Activated CD8-positive, alpha-beta memory T cell treated with anti-CD3 and anti-CD28 coated beads, Interleukin-2, amount 50 U/mL, for 24 hours (primary cell): ENCODE data around the gene MESP2.

Source experiments
- DNase-seq: peaks from one replicate; pipeline ENCODE4 v3.0.0-alpha.2; 2020; ENCODE audit errors: extremely low read depth

MESP2 gene

DNA sequence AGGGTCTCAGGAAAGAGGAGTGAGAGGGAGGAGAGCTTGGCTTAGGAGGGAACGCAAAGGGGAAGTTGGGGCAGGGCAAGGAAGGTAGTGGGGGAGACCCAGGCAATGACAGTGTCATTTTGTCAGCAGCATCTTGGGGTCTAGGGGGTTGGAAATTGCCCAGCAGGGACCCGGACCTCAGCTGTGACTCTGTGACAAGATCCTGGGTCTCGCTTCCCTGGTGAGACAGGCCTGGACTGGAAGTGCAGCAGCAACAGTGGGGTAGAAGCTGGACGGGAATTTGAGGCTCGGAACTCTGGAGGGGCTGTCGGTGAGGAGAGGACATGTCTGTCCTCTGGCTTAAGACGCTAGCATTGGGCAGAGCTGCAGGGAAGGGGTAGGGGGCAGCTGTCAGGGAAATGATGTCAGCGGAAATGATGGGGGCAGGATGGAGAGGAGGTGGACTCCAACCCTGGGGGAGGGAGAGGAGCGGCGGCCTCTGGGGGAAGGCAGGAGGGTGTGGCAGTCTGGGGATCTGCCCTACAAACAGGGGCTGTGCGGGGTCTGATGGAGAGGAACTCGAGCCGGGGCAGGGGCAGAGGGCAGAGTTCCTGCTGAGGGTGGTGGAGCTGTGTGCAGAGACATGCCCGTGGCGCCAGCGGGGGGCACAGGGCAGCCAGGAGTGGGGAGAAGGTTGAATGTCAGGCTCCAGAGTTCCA is 26.2 kb downstream of the MESP2 start:
- DNase-seq, result no peak

DNA sequence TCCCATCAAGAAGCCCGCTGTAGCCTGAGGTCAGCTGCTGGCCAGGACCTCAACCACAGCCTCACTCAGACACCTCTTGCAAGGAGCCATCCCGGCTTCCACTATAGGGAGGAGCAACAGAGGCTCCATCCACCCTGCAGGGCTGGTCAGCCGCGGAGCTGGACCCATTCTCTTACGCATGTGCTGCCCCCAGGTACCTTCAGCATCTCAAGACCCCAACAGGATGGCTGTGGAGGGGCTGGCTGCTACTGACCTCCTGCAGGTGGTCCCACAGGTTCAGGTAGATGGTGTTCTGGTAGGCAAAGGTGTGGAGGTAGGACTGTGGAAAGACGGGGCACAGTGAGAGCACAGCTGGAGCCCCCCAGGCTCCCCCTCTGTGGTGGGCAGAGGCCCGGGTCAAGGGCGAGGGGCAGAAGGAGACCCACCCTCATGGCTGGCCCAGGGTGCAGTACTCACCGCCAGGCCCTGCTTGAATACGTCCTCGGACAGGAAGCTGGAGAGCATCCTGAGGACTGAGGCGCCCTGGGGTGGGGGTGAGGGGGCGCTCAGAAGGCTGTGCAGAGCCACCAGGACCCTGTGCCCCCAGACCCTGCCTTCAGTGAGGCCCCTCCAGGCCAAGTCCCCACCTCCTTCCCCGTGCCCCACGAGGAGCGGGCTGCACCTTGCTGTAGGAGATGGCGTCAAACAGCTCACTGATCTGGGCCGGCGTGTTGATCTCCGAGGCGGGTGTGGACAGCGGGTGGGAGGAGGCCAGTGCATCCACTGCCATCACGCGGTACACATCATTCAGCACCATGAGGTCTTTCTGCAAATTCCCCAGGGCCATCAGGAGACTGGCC is 27.1 kb downstream of the MESP2 start:
- no peak for DNase-seq

- DNase-seq, result no peak
These were observed 28.0 kb downstream of the MESP2 start for GRCh38 chr15:89803941-89804800.

DNA sequence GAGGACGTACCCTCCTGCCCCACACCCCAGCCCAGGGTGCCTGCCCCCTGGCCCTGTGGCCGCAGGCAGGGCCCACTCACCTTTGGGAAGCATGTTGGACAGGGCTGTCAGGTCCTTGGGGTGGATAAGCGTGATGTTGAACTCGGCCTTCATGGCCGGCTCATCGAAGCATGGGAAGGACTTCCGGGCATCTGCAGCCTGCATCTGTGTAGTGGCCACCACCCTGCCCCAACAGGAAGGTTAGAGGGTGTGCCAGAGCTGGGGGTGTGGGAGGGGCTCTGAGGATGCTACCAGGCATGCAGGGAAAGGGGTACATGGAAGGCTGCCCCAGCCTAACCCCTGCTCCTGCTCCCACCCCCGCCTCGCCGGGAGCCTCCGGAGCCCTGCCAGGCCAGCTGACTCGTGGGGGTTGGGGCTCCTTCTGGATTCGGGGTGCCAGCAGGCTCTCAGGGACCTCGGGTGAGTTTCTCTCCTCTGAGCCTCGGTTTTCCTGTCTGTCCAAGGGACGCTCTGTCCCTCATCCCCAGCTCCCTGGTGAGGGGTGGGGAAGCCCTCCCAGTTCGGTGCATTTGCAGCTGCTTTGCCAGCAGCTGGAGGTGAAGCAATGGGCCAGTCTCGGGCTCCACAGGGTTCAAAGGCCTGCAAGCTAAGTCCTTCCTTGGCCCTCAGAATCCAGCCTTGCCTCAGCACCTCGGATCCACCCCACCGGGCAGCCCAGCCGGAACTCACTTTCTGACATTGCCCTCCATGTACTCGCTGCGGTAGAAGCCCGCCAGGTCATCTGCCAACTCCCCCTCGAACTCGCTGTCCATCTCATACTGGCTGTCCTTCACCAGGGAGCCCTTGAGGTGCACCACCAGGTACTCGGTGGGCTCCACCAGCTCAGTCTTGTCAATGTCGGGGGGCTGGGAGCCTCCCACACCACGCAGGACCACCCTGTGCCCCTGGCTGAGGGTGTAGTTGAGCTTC is 29.4 kb downstream of the MESP2 start:
- DNase-seq, result no peak

GRCh38 chr15:89806210-89806558 is 30.1 kb downstream of the MESP2 start:
- no peak for DNase-seq

DNA sequence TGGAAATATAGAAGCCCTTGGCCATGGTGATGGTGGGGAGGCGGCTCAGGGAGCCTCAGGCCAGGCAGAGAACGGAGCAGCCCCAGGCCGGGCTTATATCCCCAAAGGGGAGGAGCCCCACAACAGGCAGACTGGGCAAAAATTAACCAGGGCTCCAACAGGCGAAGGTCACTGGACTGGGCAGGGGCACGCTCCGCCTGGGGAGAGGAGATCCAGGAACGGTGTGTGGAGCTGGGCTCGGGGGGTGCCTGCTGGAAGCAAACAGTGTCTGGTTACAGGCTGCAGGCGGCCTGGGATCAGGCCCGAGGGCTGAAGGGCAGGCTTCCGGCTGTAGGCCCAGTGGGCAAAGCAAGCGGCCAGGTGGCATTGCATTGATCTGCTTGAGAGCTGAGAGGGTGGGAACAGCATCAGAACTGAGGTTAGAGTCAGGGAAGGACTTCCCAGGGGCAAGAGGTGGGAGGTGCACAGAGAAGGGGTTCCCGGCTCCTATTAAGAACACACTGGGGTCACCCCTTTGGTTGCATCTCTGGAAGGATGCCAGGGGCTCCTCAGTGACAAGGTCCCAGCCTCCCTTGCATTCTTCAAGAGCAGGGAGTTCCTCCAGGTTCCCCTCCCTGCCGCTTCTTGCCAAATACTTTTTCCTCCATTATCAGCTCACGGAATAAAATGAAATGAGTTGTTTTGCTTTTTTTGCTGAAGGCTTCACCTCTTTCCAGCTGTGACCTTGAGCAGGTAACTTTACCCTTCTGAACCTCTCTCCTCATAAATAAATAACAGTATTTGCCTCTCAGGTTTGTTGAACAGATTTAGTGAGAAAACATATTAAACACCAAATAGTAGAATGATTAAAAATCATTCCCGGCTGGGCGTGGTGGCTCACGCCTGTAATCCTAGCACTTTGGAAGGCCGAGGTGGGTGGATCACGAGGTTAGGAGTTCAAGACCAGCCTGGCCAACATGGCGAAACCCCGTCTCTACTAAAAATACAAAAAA is 30.7 kb downstream of the MESP2 start:
- DNase-seq, result no peak

- DNase-seq, result no peak
These were observed 31.6 kb downstream of the MESP2 start for GRCh38 chr15:89807689-89808088.

- no peak for DNase-seq
These were observed 32.2 kb downstream of the MESP2 start for GRCh38 chr15:89808160-89808870.

- no peak for DNase-seq
These were observed 33.1 kb downstream of the MESP2 start for GRCh38 chr15:89809093-89809786.

DNA sequence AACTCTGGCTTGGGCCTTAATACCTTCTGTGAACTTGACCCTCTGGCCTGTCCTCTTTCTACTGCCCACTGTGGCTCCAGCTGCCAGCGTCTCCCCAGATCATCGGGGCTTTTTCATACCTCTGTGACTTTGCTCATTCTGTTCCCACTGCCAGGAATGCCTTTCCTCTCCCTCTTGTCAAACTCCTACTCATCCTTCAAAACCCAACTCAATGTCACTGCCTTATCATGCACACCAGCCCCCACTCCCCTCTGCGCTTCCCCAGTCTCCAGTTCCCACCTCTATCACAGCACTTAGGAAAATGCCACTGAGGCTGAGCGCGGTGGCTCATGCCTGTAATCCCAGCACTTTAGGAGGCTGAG is 33.6 kb downstream of the MESP2 start:
- DNase-seq, result no peak

DNA sequence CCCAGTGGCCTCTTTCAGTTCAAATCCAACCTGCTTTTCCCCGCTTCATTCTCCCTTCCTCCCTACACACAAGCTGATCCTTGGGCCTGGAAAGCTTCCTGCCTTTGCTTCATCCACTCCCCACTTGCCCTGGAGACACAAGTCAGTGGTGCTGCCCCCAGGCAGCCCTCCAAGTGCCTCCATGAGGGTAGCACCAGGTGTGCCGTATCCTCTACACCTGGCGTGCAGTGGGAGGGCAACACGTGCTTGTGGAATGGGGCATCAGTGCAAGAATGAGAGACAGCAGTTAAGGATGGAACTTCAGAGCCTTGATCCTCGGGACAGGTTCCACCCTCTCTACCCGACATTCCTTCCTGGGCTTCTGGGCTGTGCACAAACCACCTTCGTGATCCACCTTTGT is 34.7 kb downstream of the MESP2 start:
- no peak for DNase-seq

- DNase-seq, result no peak
These were observed 36.1 kb downstream of the MESP2 start for GRCh38 chr15:89812011-89812846.

DNA sequence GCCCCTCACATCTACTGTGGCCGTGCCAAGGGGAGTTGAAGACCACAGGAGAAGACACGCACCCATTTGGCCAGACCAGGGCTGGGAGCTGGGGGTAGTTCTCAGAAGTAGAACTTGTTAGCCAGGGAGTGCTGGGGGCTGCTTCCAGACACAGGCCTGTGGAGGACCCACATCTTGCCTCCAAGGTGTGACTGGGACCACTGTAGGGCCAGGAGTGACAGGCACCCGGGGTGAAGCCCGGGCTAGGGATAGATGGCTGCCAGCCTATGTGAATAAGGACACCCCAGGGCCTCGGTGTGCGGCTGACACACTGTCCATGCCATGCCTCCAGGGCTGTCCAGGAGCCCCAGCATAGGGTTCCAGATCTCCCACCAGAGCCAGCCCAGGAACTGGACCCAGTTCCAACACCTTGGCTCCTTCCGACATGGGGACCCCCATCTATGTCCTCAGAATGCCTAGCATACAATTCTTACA is 36.8 kb downstream of the MESP2 start:
- DNase-seq, result no peak

GRCh38 chr15:89813381-89814111 is 37.4 kb downstream of the MESP2 start:
- DNase-seq, result no peak

GRCh38 chr15:89814112-89814742 is 38.1 kb downstream of the MESP2 start:
- DNase-seq, result no peak

DNA sequence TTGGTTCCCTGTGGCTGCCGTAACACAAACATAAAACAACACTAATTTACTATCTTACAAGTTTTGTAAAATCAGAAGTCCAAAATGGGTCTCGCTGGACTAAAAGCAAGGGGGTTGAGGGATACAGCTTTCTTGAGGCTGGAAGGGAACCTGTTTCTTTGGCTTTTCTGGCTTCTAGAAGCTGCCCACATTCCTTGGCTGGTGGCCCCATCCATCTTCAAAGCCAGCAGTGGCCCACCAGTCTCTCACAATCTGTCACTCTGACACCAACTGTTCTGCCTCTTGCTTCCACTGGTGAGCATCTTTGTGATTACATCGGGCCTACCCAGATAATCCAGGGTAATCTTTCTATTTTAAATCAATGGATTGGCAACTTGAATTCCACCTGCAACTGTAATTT is 39.6 kb downstream of the MESP2 start:
- no peak for DNase-seq
